RPMI8226 (cell line): Measurements from ENCODE around the gene CCDC160.
"Not testable (repeated sequence)": the region's sequence is repeated elsewhere in the genome, so short reads cannot be mapped to it uniquely, and the experiment has no call there.

Experiments
- DNase-seq: peaks from one replicate; pipeline ENCODE4 v3.0.0-alpha.2; 2015

CCDC160 gene

GRCh38 chrX:134236626-134237614, at the start of gene CCDC160:
Gene CCDC160 (plus strand): TSS chrX:134237182. CDS start chrX:134244801, 7,619 bp downstream.
- DNase-seq: no peak

GRCh38 chrX:134191281-134191680, 45.7 kb upstream of the CCDC160 start:
- no peak for DNase-seq

DNA sequence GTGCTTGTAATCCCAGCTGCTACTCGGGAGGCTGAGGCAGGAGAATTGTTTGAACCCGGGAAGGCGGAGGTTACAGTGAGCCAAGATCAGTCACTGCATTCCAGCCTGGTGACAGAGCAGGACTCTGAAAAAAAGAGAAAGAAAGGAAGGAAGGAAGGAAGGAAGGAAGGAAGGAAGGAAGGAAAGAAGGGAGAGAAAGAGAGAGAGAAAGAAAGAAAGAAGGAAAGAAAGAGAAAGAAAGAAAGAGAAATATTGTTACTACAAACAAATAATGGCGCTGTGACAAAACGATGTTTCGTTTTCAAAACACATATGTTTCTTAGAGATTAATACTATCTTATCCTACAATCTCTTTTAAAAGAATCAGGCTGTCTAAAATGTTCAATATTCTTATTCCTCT, 42.1 kb upstream of the CCDC160 start:
- no peak for DNase-seq

DNA sequence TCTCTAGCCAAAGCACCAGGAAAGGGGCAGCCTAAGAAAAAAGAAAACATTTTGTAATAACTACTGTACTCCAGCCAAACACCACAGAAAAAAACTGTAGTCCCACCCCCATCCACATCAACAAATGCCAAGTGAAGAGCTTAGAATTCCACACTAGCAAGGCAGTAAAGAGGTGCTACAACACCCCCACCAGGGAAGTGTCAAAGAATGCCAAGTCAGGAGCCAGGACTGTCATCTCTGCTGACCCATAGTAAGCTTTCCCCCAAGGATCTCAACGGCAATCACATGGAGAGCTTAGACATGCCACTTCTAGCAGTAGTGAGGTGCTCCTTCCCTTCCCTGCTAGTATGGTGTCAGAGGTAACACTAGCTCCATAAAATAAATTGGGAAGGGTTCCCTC, 34.4 kb upstream of the CCDC160 start:
- no peak for DNase-seq

DNA sequence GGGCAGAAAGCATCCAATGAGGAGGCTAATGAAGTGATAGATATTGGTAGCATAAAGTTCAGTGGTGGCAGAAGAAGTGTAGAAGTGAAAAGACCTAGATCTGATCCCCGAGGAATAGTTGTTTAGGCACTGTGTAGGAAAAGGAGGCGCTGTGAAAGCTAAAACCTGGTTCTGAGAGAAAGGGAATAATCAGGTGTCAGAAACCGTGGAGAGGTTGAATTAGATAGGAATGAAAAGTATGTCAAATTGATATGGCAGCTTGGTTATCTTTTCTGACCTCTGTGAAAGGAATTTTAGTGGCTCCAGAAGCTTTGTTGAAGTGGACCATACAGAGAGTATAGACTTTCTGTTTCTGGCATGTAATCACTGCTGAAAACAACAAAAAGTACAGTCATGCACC, 30.8 kb upstream of the CCDC160 start:
- DNase-seq: no peak

GRCh38 chrX:134210465-134210864, 26.5 kb upstream of the CCDC160 start:
- DNase-seq: no peak

DNA sequence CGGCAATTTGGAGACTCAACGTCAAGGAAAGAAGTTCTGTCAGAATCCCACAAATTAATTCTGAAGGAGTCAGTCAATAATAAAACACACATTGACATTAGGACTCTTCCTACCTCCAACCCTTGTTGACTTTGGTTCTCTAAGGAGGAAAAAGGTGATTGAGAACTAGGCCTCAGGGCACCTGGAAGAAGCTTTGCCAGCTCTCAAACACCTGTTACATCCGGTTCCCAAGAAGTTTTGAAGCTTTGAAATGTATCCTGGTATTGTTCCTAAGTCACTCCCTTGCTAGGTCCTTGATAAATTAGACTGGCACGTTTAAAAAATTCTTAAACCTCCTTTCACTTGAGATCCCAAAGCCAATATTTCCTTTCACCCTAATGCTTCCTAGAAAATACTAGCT, 1.7 kb upstream of the CCDC160 start:
- DNase-seq: no peak

DNA sequence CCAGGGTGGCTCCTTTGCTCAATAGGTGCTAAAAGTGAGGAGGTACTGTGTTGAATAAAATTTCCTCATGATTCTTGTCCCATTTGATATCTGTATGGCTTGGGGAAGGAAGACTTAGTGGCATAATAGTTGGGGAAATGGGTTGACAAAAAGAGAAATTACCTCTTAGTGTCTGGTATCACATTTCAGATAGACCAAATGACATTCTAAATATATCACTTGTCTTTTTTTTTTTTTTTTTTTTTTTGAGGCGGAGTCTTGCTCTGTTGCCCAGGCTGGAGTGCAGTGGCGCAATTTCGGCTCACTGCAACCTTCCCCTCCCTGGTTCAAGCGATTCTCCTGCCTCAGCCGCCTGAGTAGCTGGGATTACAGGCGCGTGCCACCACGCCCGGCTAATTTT, 1.2 kb downstream of the CCDC160 start:
- DNase-seq: not testable (repeated sequence)

- no peak for DNase-seq
These were observed 2.0 kb downstream of the CCDC160 start for GRCh38 chrX:134239016-134239415.

GRCh38 chrX:134240209-134240608, 3.2 kb downstream of the CCDC160 start:
- DNase-seq: no peak

DNA sequence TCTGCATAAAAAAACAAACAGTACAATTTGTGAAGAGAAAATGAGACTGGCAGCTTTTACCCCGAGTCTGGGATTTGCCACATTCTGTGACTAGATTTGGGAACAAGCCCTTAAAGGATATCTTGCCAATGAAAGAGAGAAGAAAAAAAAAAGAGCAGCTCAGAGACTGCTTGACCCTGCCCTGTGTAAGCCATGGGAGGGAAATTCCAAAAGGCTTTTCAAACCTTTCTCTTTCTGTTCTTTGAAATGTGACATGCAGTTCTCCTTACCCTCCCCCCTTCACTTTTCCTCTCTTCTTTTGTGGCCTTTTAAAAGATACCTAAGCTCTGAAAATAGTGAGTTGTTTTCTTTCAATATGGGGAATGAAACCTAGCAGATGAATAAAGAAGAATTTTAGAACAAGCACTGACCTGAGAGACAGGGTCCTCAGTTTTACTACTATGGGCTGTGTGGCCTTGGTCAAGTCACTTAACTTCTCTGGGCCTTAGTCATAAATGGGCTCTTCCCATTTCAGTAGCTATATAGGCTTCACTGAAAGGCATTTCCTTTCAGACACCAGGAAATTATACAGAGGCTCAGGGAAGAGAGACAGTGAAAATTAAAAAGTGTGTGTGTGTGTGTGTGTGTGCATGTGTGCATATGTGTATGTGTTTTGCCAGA, 5.1 kb downstream of the CCDC160 start:
- DNase-seq: no peak

GRCh38 chrX:134244043-134244442, 7.1 kb downstream of the CCDC160 start:
- no peak for DNase-seq

- DNase-seq: no peak
These were observed 9.3 kb downstream of the CCDC160 start for GRCh38 chrX:134246282-134246681.

GRCh38 chrX:134247492-134247891, 10.5 kb downstream of the CCDC160 start:
- no peak for DNase-seq

DNA sequence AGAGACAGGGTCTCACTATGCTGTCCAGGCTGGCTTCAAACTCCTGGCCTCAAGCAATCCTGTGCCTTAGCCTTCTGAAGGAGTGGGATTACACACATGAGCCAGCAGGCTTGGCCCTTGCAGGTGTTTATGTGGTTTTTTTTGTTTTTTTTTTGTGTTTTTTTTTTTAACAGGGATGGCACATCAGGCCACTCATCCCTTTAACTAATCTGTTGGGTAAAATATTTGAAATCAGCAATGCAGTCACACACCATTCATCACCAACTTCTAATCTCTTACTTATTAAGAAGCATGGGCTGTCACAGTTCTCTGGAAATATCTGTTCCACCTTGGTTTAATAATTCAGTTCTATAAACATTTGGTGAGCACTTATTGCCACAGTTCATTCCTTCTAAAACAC, 12.3 kb downstream of the CCDC160 start:
- DNase-seq: no peak

DNA sequence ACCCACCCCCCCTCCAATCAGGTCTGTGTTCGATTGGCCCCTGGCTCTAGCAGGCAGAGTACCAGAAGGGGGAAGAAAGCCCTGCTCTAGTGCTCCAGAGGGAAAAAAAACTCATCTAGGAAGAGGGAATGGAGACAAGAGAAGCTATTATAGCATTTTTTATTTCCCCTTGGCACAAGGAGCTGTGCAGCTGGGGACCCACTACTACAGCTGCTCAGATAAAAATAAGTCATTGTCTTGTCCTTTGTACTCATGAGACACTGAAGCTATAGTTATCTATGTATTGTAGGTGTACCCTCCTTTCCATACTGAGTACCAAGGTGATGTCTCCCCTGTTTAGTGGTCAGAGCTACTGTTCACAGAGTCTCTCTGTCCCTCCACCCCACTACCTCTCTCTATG, 14.3 kb downstream of the CCDC160 start:
- DNase-seq: no peak

GRCh38 chrX:134254511-134254910, 17.5 kb downstream of the CCDC160 start:
- no peak for DNase-seq

- DNase-seq: no peak
These were observed 18.6 kb downstream of the CCDC160 start for GRCh38 chrX:134255555-134255954.

DNA sequence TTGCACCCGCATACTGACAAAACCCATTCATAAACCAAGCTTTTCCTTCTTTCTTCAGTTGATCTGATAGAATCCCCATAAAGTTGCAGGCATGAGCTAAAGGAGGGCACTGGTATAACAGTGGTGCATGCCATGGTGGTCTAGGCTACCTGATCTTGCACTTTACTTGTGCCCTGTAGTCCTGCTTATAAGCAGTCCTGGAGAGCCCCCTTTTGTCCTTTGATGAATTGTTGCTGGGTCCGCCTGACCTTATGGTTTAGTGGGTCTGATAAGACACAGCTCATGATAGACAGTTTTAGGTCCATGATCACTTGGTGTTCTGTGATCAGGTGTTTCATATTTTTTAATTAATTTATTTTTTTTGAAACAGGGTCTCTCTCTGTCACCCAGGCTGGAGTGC, 19.7 kb downstream of the CCDC160 start:
- DNase-seq: no peak

GRCh38 chrX:134258202-134258601, 21.2 kb downstream of the CCDC160 start:
- no peak for DNase-seq

DNA sequence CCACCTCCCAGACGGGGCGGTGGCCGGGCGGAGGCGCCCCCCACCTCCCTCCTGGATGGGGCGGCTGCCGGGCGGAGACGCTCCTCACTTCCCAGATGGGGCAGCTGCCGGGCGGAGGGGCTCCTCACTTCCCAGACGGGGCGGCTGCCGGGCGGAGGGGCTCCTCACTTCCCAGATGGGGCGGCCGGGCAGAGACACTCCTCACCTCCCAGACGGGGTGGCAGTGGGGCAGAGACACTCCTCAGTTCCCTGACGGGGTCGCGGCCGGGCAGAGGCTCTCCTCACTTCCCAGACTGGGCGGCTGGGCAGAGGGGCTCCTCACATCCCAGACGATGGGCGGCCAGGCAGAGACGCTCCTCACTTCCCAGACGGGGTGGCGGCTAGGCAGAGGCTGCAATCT, 49.0 kb downstream of the CCDC160 start:
- not testable (repeated sequence) for DNase-seq

DNA sequence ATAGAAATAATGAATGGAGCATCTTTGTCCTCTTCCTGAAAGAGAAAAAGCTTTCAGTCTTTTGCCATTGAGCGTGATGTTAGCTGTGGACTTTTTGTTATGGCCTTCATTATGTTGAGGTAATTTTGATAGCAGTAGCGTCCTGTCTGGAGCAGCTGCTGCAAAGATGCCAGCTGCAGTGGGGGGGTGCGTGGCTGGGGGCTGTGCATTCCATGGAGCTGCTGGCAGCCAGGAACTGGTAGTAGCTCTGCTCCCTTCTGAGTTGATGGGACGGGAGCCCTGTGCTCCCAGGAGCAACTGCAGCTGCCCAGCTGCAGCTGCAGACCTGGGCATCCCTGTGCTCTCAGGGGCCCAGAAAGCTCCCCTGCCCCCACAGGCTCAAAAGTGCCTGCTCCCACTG, 50.4 kb downstream of the CCDC160 start:
- no peak for DNase-seq

GRCh38 chrX:134294548-134294947, 57.6 kb downstream of the CCDC160 start:
- no peak for DNase-seq
